NCI-H526 (cell line): Measurements from ENCODE around the gene SH3RF3.
"Not testable (repeated sequence)": the region's sequence is repeated elsewhere in the genome, so short reads cannot be mapped to it uniquely, and the experiment has no call there.

ENCODE experiments used
- DNase-seq, 2 experiments: peaks; one replicate each; lab custom pipeline; 2025; lab: John Stamatoyannopoulos, UW

Gene SH3RF3

DNA sequence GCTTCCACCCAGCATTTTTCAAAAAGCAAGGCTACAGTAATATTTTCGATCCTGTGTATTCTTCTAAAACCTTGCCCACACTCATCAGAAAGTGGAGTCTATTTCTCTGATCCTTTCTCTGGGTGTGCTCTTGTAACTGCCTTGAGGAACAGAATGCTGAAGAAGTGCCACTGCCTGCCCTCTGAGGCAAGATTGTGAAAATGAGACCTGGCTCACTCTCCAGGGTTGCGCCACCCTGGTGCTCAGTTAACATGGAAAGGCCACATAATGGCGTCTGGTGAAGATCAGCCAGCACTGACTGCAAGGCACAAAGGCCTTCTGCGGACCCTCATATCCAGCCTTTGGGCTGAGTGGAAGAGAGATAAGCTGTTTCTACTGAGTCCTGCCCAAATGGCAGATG lies 11.2 kb upstream of the SH3RF3 start:
- no peak for DNase-seq

DNA sequence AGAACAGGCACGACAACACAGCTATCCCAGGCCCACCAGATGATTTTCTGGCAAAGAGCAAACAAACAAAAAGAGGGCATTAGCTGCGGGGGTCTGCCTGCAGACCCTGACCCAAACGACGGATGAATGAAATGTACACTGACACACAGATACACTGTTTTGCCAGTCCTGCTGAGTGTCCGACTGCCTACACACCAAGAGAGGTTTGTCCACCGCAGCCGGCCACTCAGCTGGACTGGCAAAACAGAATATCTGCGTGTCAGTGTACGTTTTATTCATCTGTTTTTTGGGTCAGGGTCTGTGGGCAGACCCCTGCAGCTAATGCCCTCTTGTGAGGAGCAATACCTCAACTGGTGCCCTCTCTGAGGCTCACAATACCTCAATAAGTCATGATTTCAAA lies 10.7 kb upstream of the SH3RF3 start:
- no peak for DNase-seq

DNA sequence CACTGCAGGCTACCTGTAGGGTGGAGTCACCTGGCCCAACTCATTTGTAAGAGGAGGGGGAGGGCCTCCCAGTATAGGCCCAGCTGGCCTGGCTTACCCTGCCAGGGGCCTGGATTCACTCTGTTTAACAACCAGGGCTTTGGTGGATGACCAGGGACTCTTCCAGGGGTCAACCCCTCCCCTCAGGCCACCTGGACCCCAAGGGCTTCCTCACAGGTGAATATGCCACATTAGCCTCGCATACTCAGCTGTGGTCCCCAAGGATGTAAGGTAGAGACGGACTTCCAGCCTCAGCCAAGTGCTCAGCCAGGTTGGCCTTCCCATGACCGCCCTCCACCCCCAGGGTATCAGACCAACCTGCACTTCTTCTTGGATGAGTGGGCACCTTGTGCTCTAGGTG lies 8.8 kb upstream of the SH3RF3 start:
- no peak for DNase-seq

DNA sequence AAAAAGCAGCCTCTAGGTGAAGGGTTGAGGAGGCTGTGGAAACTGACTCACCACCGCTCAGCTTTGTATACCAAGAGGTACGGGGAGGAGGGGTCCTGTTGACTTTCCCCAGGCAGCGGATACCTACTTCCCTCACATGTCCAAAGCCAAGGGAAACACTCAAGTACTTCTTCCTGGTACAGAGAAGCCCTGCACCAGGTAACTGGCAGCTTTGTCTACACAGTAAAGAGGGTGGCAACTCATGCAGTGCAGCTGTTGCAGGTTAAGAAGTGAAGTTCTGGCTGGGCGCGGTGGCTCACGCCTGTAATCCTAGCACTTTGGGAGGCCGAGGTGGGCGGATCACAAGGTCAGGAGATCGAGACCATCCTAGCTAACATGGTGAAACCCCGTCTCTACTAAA lies 8.3 kb upstream of the SH3RF3 start:
- not testable (repeated sequence) for DNase-seq

DNA sequence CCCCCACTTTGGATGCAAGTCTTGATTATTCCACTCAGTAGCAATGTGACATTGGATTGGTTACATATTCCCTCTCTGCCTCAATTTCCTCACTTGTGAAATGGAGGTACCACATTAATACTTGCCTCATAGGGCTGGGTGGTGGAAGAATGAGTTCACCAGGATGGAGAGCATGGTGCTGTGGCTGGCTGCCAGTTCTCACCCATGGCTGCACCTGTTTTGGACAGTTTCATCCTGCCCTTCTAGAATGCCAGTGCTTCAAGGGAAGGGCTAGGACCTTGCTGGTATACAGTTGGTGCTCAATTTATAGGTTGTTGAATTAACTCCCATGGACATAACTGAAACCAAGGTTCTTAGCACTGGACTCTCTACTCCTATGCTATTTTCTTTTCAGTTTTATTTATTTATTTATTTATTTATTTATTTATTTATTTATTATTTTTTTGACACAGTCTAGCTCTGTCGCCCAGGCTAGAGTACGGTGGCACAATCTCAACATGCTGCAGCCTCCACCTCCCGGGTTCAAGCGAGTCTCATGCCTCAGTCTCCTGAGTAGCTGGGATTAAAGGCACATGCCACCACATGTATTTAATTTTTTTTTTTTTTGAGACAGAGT lies 5.3 kb upstream of the SH3RF3 start:
- no peak for DNase-seq

DNA sequence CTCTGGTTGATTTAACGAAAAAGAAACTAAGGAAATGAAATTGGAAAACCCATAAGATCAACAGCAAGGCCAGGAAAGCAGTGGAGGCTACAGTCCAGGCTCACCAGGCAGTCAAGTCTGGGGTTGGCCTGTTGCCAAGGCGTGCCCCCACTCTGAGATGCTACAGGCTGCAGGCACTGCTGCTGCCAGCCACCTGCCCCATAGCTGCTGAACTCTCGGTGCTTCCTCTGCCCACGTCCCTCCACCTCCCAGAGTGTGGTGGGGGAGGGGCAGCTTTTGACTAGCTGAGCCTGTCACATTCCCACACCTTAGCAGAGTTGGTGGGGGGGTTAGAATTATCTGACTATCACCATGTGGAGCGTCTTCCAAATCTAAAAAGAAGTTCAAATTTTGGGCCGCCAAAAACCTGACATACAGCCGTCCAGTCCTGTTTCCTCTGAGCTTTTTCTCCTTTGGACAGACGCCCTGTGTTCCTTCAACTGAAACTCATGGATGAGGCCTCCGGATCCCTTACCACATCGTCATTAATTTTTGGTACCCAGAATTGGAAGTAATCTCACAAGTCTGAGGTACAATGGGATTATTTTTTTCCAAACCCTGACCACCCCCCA lies 3.9 kb upstream of the SH3RF3 start:
- DNase-seq, result peak in 1 of 2 experiments; percentile 21

DNA sequence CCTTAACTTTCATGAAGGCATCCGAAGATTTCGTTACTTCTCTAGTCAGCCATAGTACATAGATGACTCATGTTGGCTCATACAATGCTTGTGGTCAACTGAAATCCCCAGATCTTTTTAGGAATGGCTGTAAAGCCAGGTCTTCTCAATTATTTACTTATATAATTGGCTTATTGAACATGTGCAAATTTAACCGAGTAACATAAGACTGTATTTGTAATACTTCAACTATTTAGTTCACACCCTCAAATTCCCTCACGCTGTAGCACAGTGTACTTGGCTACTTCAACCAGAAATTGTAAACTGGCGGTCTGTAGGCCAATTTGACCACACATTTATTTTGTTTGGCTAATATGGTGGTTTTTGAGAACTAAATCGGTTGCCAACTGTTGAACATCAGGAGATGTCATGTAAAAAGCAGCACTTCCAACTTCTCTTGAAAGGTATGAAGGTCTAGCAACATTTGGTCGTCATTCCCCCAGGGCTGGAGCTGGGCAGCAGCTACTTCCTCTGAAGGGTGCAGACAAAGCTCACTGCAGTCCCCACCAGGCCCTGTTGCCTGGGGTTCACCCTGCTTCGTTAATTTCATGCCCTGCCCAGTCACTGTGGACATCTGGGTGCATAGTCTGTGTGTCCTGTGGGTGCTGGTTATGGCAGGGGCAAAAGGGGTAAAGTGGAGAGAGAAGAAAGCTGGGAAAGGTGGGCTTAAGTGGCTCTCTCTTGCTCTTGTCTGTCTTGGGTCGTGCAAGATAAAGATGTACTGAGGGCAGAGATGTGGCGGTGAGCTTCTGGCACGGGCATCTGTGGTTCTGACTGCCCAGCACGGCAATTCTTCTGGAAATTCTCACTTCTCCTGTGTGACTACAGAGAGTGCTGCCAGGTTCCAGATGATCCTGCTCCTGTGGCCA lies 3.2 kb upstream of the SH3RF3 start:
- DNase-seq, result no peak

DNA sequence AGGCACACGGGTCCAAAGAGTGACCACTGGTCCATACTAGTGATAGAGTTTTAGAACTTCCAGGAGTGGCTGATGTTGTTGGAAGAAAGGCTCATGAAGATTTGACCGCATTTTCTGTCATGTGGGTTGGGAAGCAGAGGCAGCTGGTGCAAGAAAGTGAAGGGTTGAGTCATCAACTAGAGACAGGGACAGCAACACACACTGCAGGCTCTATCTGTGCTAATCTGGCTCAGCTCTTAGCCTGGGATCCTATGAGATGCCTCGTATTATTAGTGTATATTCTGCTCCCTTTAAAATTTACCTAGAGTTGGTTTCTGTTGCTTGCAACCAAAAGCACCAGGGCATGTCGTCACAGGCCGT lies 2.5 kb upstream of the SH3RF3 start:
- DNase-seq, result no peak

DNA sequence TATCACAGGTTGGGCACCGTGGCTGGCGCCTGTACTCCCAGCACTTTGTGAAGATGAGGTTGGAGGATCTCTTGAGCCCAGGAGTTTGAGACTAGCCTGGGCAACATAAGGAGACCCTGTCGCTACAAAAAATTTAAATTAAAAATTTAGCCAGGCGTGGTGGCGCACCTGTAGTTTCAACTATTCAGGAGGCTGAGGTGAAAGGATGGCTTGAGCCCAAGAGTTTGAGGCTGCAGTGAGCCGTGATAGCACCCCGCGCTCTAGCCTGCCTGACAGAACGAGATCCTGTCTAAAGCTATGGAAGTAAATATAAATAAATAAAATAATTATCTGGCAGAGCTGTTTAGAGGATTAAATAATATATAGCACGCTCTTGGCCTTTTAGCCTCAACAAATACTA lies 1.4 kb upstream of the SH3RF3 start:
- no peak for DNase-seq

DNA sequence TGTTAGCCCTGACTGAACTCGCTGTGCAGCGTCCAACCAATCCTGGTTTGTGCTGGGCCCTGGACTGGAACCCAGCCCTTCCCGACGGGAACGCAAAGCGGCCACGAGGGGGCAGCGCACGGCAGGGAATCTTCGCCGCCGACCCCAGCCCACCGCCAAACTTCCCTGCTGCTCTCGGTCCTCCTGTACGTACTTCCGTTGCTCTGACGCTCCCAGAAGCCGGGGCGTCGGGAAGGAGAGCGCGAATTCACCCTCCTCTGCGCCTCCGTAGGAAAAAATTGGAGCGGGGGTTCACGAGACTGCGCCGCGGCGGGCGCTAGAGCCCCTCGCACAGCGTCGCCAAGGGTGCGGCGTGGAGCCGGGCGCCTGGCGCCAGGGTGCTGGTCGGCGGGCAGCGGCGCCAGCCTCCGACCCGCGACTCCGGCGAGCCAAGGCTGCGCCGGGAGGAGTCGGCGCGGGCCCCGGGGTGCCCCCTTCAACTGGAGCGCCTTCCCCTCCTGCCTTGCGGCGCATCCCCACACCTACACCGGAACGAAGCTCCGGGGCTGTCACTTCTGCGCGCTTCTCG lies 873 bp upstream of the SH3RF3 start:
- DNase-seq, result peak; percentile 54 to 85

DNA sequence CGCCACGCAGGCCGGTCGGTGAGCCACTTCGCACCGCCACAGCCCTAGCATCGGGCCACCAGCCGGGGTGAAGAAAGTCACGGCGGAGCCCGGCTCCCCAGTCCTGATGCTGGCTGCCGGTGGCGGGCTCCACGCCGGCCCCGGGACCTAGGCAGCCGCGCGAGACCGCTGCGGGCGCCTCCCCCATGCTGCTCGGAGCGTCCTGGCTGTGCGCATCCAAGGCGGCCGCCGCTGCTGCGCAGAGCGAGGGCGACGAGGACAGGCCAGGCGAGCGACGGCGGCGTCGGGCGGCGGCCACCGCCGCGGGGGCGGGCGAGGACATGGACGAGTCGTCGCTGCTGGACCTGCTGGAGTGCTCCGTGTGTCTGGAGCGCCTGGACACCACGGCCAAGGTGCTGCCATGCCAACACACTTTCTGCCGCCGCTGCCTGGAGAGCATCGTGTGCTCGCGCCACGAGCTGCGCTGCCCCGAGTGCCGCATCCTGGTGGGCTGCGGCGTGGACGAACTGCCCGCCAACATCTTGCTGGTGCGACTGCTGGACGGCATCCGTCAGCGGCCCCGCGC lies 433 bp downstream of the SH3RF3 start:
- peak in 1 of 2 experiments; percentile 42 for DNase-seq

DNA sequence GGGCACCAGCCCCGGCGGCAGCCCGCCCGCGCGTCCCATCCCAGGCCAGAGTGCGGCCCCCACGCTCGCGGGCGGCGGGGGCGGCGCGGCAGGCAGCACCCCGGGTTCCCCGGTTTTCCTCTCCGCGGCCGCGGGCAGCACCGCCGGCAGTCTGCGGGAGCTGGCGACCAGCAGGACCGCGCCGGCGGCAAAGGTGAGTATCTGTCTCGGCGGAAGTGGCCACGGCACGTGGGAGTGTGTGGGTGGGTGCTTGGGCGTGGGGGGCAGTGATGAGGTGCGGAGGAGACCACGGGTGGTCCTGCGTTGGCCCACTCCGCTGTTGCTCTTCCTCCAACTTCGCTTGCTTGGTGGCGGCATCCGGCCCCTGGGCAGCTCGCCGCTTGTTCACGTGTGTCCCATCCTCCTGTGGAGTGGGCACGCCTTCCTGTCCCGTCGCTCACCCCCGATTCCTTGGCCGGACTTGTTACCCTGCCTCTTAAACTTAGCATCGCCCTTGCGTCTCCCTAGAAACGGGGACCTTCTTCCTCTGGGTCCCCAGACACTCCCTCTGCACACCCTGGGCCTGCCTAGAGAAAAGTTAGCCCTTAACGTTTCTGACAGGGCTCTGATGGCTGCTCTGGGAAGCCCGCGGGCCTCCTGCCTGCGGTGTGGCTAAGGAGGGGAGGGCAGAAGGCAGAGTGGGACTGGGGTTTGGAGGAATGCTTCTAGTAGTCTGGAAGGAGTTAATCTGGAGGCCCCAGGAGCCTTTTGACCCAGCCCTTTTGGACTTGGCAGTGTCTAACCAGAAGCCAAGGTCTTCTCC lies 1.1 kb downstream of the SH3RF3 start:
- no peak for DNase-seq

DNA sequence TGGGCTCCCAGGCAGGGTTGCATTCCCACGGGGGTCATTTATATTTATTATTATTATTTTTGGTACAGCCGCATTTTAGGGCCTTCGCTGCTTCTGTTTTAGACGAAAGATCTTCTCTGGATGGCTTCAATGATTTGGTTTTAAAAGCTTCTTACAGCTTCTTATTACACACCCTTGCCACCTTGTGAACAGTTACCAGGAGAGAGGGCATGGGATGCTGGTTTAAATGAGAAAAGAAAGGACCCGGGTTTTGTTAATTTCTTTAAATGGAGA lies 1.7 kb downstream of the SH3RF3 start:
- no peak for DNase-seq

DNA sequence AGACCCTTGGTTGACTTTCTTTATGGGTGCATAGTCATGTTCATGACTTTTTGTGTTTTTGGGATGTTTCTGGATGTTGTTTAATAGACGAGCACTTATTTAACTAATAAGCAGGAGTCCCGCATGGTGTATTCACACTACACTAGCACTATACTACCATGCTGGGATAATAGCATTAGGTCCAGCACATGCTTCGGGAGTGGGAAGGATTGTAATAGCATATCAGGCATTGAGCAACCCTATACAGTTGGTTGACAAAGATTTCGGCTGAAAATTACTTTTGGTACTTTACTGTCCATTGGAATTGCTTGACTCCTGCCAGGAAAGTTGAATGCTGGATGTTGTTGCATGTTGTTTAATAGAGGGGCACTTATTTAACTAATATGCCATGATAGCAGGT lies 2.8 kb downstream of the SH3RF3 start:
- no peak for DNase-seq

DNA sequence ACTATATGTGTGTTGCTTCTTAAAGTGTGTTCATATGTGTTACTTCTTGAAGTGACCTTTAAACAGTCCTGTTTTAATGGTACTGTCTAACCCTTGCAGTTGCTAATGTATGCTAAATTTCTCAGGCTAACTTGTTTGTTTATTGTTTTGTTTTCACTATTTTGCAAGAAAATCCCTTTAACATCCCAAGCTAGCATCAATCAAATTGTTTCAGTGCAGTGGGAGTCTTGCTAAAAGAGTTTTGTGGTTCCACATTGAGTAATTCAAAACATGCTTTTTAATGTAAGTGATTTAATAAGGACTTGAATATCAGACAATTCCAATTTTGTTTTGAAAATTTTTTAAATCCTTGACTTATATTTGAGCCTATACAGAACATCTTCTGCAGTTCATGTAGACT lies 3.6 kb downstream of the SH3RF3 start:
- no peak for DNase-seq

DNA sequence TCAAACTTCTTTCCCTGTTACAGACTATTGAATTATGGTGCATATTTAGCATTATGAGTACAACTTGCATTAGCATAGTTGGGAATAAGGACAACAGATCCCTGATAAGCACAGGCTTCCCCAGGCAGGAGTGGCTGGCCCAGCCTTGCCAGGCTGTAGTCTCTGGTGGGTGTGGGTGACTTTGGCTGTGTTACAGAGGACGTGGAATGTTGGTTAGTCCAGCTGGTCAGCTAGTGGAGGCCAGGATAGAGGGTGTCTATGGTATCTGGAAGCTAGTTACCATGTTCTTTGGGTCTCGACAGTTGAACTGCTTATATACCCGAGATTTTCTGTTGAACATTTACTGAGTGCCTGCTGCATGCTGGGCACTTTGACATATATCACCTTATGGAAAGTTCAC lies 4.7 kb downstream of the SH3RF3 start:
- DNase-seq, result no peak

DNA sequence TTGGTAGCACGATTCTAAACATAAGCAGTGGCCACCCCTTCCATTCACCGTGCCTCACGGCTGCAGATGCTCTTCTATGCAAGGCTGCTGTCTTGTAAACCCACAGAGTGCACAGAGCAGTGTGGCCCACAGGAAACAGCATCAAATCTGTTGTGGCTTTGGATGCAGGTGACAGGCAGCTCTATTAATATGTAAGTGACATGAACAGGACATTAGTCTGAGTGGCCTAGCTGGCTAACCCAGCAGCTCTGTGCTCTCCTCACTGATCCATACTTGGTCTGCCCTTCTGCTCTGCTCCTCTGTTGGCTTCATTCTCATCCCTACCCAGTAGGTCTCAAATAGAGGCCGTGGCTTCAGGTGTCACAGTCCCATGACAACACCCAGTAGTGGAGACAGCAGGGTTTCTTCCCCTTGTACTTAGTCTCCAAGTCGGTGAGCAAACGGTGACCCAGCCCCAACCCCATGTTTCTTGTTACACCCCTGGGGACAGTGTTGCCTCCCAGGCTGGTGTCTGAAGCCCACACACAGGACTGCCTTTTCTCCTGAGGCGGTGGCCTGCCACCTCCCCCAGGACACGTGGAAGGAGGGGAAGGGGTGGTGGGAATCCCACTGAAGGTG lies 5.8 kb downstream of the SH3RF3 start:
- no peak for DNase-seq

DNA sequence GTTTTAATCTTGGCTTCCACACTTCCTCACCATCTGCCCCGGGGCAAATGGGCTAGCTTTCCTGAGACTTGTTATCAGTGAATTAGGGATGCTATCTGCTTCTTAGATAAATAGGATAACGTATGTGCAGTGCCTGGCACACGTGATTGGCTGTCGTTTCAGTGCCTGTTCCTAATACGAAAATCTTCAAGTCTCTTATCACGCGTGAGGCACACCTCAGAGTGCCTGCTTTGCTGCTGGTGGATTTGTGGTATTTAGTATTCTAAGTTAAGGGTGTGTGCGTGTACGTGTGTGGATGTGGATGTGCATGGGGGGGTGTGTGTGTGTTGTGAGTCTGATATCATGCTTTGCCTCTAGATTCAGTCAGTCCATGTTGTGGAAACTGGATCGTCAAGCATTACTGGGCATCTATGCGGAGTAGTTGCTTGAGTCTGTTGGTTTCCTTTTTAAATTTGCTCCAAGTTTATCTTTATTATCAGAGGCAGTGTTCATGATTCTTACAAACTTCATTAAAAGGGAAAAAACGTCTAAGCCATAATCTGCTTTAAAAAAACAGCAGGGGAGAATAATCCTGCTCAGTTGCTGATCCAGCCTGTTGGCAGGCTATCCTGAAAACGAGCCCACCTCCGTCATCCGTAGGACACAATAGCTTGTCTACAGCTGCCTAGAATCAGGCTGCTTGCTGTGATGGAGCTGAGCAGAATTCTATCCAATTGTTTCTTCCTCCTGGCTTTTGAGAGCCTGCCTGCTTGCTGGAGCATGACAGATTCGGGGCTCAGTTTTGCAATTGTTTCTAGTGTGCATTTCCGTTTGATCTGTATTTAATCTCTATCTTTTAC lies 6.6 kb downstream of the SH3RF3 start:
- DNase-seq, result no peak

DNA sequence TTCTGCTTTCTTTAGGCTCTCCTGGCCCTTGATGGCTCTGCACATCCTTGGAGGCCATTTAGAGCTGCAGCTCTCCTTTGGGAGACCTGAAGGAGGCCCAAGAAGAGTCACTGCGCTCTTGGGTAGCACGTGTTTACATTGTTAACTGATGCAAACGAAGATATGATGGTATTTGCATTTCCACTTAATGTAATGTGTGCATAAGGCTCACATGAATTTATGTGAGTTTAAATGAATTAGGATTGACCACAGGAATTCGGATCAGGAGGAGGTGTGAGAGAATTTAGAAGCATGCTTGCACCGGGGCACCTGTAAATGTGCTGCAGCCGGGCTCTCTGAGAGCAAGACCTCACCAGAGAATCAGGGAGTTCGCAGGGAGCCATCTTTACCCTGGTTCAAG lies 7.5 kb downstream of the SH3RF3 start:
- DNase-seq, result peak; percentile 58 to 60

DNA sequence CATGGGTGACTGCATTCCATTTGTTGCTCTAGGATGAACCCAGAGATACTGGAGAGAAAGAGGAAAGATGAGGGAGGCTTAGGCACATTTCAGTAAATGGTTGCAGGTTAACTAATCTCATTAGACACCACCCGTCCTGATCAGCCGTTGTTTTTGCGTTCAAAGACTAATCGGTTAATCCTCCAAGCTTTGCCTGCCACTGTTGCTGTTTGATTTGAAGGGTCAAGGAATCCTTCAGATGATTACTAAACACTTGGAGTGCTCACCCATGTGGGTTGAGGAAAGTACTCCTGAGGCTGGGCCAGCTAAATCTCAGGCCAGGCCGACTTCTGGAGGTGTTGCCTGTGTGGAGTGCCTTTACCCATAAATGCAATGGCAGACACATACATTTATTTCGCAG lies 8.6 kb downstream of the SH3RF3 start:
- no peak for DNase-seq

DNA sequence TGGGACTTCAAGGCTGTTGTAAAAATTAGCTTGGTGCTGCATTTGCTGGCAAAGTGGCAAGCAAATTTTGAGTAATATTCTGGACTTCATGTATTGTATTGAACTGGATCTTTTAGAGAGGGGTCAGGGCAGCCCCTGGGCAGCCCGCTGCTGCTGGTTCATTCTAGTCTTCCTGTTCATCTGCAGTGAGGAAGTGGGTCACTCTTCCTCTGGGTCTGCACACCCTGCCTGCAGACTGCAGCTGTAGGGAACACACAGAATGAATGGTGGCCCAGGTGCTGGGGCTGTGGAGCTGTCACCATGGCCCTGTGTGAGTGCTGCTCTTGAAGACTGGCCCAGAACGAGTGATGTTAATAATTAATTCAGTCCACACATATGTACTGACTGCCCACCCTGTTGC lies 9.4 kb downstream of the SH3RF3 start:
- DNase-seq, result no peak
